ENCODE results near the gene APLF.
"Not testable (repeated sequence)": the region's sequence is repeated elsewhere in the genome, so short reads cannot be mapped to it uniquely, and the experiment has no call there.

Gene APLF

GRCh38 chr2:68595493-68595785 is 128.1 kb downstream of the APLF start:
- DNase-seq; in situ Hi-C loops (cut with HindIII; ENCODE audit: low pct_ligation_motif_present, low pct_unique_long_range_greater_than_20kb, low sequenced_read_pairs): not testable (repeated sequence)

GRCh38 chr2:68600495-68600894 is 133.1 kb downstream of the APLF start:
- in situ Hi-C loops (cut with HindIII; ENCODE audit: low pct_ligation_motif_present, low pct_unique_long_range_greater_than_20kb, low sequenced_read_pairs): not testable (repeated sequence)

GRCh38 chr2:68603059-68603458 is 135.7 kb downstream of the APLF start:
- in situ Hi-C loops (cut with HindIII; ENCODE audit: low pct_ligation_motif_present, low pct_unique_long_range_greater_than_20kb, low sequenced_read_pairs): no loop called here
- DNase-seq: no peak

More at GRCh38 chr2:68600495-68600894, 133.1 kb downstream of the APLF start:
- DNase-seq: not testable (repeated sequence)

GRCh38 chr2:68604077-68604476 is 136.7 kb downstream of the APLF start:
- DNase-seq: no peak
- in situ Hi-C loops (cut with HindIII; ENCODE audit: low pct_ligation_motif_present, low pct_unique_long_range_greater_than_20kb, low sequenced_read_pairs): no loop called here

- in situ Hi-C loops (cut with HindIII; ENCODE audit: low pct_ligation_motif_present, low pct_unique_long_range_greater_than_20kb, low sequenced_read_pairs): no loop called here
- DNase-seq: no peak
Measured at GRCh38 chr2:68605939-68606338, 138.6 kb downstream of the APLF start.

- in situ Hi-C loops (cut with HindIII; ENCODE audit: low pct_ligation_motif_present, low pct_unique_long_range_greater_than_20kb, low sequenced_read_pairs): no loop called here
- DNase-seq: no peak
Measured at GRCh38 chr2:68606759-68607158, 139.4 kb downstream of the APLF start.

GRCh38 chr2:68607837-68608236 is 140.5 kb downstream of the APLF start:
- DNase-seq: no peak

GRCh38 chr2:68612765-68613519 is 145.6 kb downstream of the APLF start:
- in situ Hi-C loops (cut with HindIII; ENCODE audit: low pct_ligation_motif_present, low pct_unique_long_range_greater_than_20kb, low sequenced_read_pairs): no loop called here
- no peak for DNase-seq

More at GRCh38 chr2:68607837-68608236, 140.5 kb downstream of the APLF start:
- in situ Hi-C loops (cut with HindIII; ENCODE audit: low pct_ligation_motif_present, low pct_unique_long_range_greater_than_20kb, low sequenced_read_pairs): no loop called here

- no peak for DNase-seq
- in situ Hi-C loops (cut with HindIII; ENCODE audit: low pct_ligation_motif_present, low pct_unique_long_range_greater_than_20kb, low sequenced_read_pairs): no loop called here
Measured at GRCh38 chr2:68620772-68621171, 153.4 kb downstream of the APLF start.

- no peak for DNase-seq
- in situ Hi-C loops (cut with HindIII; ENCODE audit: low pct_ligation_motif_present, low pct_unique_long_range_greater_than_20kb, low sequenced_read_pairs): no loop called here
Measured at GRCh38 chr2:68623820-68624219, 156.4 kb downstream of the APLF start.

- in situ Hi-C loops (cut with HindIII; ENCODE audit: low pct_ligation_motif_present, low pct_unique_long_range_greater_than_20kb, low sequenced_read_pairs): no loop called here
- no peak for DNase-seq
Measured at GRCh38 chr2:68627615-68628014, 160.2 kb downstream of the APLF start.

All from ACHN (cell line).